HEK293T (cell line): ENCODE results near the gene RPUSD1.

ENCODE experiments used
- CTCF ChIA-PET: fragments of 350-600 bp; formaldehyde crosslinking; extraction: SDS; loops from one replicate; lab custom pipeline; 2021; ENCODE audit warnings: antibody characterized with exemption, inconsistent platforms; lab: Yijun Ruan, JAX
- POLR2A ChIA-PET: fragments of 350-600 bp; formaldehyde crosslinking; extraction: SDS; loops from one replicate; lab custom pipeline; 2020; ENCODE audit warnings: antibody characterized with exemption, inconsistent platforms; lab: Yijun Ruan, JAX
- DNase-seq: peaks from one replicate; pipeline ENCODE4 v3.0.0; 2012; ENCODE audit warnings: mixed read lengths; ENCODE audit errors: extremely low spot score
- ARNT ChIP-seq: fragments of 450-650 bp; IDR thresholded peaks from 2 replicates; pipeline ENCODE4 v1.6.1; 2017; ENCODE audit warnings: mild to moderate bottlenecking
- BHLHE40 ChIP-seq: fragments of 450-650 bp; IDR thresholded peaks from 2 replicates; pipeline ENCODE4 v1.6.1; 2016; ENCODE audit warnings: mild to moderate bottlenecking, moderate library complexity, borderline replicate concordance
- CTBP1 ChIP-seq: fragments of 450-650 bp; IDR thresholded peaks from 2 replicates; pipeline ENCODE4 v1.6.1; 2016; ENCODE audit warnings: borderline replicate concordance
- ELF4 ChIP-seq: fragments of 450-650 bp; IDR thresholded peaks from 2 replicates; pipeline ENCODE4 v1.6.1; 2017; ENCODE audit warnings: antibody characterized with exemption
- FOXA1 ChIP-seq: fragments of 450-650 bp; IDR thresholded peaks from 2 replicates; pipeline ENCODE4 v1.6.1; 2016; ENCODE audit warnings: mild to moderate bottlenecking
- FOXK2 ChIP-seq: fragments of 450-650 bp; IDR thresholded peaks from 2 replicates; pipeline ENCODE4 v1.6.1; 2016; ENCODE audit warnings: mild to moderate bottlenecking
- FOXM1 ChIP-seq: fragments of 450-650 bp; IDR thresholded peaks from 2 replicates; pipeline ENCODE4 v1.6.1; 2017; ENCODE audit warnings: mild to moderate bottlenecking, borderline replicate concordance
- HDGF ChIP-seq: fragments of 450-650 bp; IDR thresholded peaks from 2 replicates; pipeline ENCODE4 v1.6.1; 2017; ENCODE audit warnings: antibody characterized with exemption, borderline replicate concordance
- L3MBTL2 ChIP-seq: fragments of 450-650 bp; conservative IDR thresholded peaks from 2 replicates; pipeline ENCODE4 v1.6.1; 2016; ENCODE audit warnings: mild to moderate bottlenecking
- LEF1 ChIP-seq: fragments of 450-650 bp; IDR thresholded peaks from 2 replicates; pipeline ENCODE4 v1.6.1; 2017; ENCODE audit warnings: mild to moderate bottlenecking, borderline replicate concordance
- NFRKB ChIP-seq: fragments of 450-650 bp; IDR thresholded peaks from 2 replicates; pipeline ENCODE4 v1.6.1; 2016; ENCODE audit warnings: mild to moderate bottlenecking, moderate library complexity
- PKNOX1 ChIP-seq: fragments of 450-650 bp; IDR thresholded peaks from 2 replicates; pipeline ENCODE4 v1.6.1; 2016
- SP1 ChIP-seq: fragments of 450-650 bp; IDR thresholded peaks from 2 replicates; pipeline ENCODE4 v1.6.1; 2017
- SUZ12 ChIP-seq: fragments of 450-650 bp; IDR thresholded peaks from 2 replicates; pipeline ENCODE4 v1.6.1; 2016; ENCODE audit warnings: mild to moderate bottlenecking
- TARDBP ChIP-seq: fragments of 450-650 bp; IDR thresholded peaks from 2 replicates; pipeline ENCODE4 v1.6.1; 2016
- ZNF384 ChIP-seq: fragments of 450-650 bp; IDR thresholded peaks from 2 replicates; pipeline ENCODE4 v1.6.1; 2016

RPUSD1 gene

GRCh38 chr16:763369-764183 lies 24.6 kb downstream of the RPUSD1 start:
- DNase-seq = no peak
- ChIA-PET POLR2A (no interaction called here), CTCF (interaction anchor here (0.7 kb wide), 1 partner anchor 51 kb away, joined by 3 read pairs; no protein-coding TSS in a partner anchor)
- TF ChIP-seq FOXK2 = no peak
- TF ChIP-seq LEF1 = no peak

- no peak for DNase-seq
- ChIA-PET CTCF (no interaction called here), POLR2A (no interaction called here)
- no peak for TF ChIP-seq SUZ12
- no peak for TF ChIP-seq NFRKB
- no peak for TF ChIP-seq BHLHE40
Observed at GRCh38 chr16:762595-763268, 25.4 kb downstream of the RPUSD1 start.

- ChIA-PET POLR2A (interaction anchor here (1.3 kb wide), 1 partner anchor 21 kb away, joined by 4 read pairs; the partner anchor contains the start of gene CIAO3), CTCF (no interaction called here)
- DNase-seq = no peak
- no peak for TF ChIP-seq ELF4
- no peak for TF ChIP-seq SP1
- no peak for TF ChIP-seq LEF1
- no peak for TF ChIP-seq SUZ12
- TF ChIP-seq L3MBTL2 = no peak
- TF ChIP-seq TARDBP = no peak
Observed at GRCh38 chr16:761625-762513, 26.3 kb downstream of the RPUSD1 start.

GRCh38 chr16:760545-761343 lies 27.4 kb downstream of the RPUSD1 start, which contains the start of gene MSLN:
Gene MSLN, plus strand, starts transcription at chr16:760734. Its CDS starts 1,947 bp downstream, at chr16:762681.
- no peak for DNase-seq
- no peak for TF ChIP-seq PKNOX1
- no peak for TF ChIP-seq FOXK2
- no peak for TF ChIP-seq FOXM1
- no peak for TF ChIP-seq CTBP1
- no peak for TF ChIP-seq FOXA1
- no peak for TF ChIP-seq LEF1
- no peak for TF ChIP-seq SP1
- TF ChIP-seq BHLHE40 = no peak
- no peak for TF ChIP-seq SUZ12
- TF ChIP-seq TARDBP = no peak
- TF ChIP-seq HDGF = no peak
- no peak for TF ChIP-seq L3MBTL2
- no peak for TF ChIP-seq ZNF384
- no peak for TF ChIP-seq ARNT
- ChIA-PET CTCF (no interaction called here), POLR2A (interaction anchor here (1.3 to 2.0 kb wide), 3 partner anchors 11 to 39 kb away, joined by 4 to 5 read pairs (median 4); partner anchors contain the start of genes ANTKMT and CIAO3)

GRCh38 chr16:760065-760464 lies 28.1 kb downstream of the RPUSD1 start:
- DNase-seq = no peak
- POLR2A ChIA-PET = interaction anchor here (0.6 to 2.0 kb wide), 3 partner anchors 10 to 39 kb away, joined by 3 to 5 read pairs (median 4); partner anchors contain the start of gene ANTKMT
- TF ChIP-seq BHLHE40 (no peak), PKNOX1 (no peak), TARDBP (no peak), ZNF384 (no peak), FOXM1 (no peak), FOXA1 (no peak), HDGF (no peak)
- CTCF ChIA-PET = no interaction called here
